Gastroesophageal sphincter (tissue), 2 donors: ENCODE measurements around the gene CCDC61.

Experiments
- EP300 ChIP-seq: sonication (generic); formaldehyde crosslinking; IDR thresholded peaks from one replicate; pipeline ENCODE4 v1.6.1; 2017; ENCODE audit warnings: antibody characterized with exemption, mild to moderate bottlenecking
- POLR2A ChIP-seq, 2 donors: fragments of 450-650 bp; IDR thresholded peaks; one replicate each; pipeline ENCODE4 v1.6.1; 2017; ENCODE audit warnings: antibody characterized with exemption in 2 of 2, mild to moderate bottlenecking in 2 of 2, moderate library complexity in 1 of 2

DNA sequence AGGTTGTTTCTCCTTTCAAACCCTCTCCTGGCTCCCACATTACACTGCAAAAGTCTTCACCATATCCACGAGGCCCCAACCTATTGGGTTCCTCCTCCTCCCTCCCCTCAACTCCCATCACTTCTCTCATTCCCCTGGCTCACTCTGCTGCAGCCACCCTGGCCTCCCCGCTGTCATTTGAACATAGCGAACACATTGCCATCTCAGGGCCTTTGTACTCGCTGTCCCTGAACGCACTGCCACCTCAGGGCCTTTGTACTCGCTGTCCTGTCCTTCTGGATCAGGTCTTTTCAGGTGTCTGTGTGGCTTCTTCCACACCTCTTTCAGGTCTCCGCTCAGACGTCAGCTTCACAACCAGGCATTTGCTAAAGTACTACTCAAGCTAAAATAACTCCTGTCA lies 1.7 kb downstream of the CCDC61 start:
- TF ChIP-seq POLR2A (IDR thresholded peaks at IDR 0.05) = no peak
- TF ChIP-seq EP300 = no peak
